GM19240 (cell line): ENCODE data around the gene RAD51B.
A peak's percentile ranks its signal among the peaks of the same experiment; 100 is the strongest.

Experiments used
- DNase-seq: peaks from one replicate; pipeline ENCODE4 v3.0.0; 2011; ENCODE audit warnings: low spot score; ENCODE audit not compliant: insufficient read length

The RAD51B gene

DNA sequence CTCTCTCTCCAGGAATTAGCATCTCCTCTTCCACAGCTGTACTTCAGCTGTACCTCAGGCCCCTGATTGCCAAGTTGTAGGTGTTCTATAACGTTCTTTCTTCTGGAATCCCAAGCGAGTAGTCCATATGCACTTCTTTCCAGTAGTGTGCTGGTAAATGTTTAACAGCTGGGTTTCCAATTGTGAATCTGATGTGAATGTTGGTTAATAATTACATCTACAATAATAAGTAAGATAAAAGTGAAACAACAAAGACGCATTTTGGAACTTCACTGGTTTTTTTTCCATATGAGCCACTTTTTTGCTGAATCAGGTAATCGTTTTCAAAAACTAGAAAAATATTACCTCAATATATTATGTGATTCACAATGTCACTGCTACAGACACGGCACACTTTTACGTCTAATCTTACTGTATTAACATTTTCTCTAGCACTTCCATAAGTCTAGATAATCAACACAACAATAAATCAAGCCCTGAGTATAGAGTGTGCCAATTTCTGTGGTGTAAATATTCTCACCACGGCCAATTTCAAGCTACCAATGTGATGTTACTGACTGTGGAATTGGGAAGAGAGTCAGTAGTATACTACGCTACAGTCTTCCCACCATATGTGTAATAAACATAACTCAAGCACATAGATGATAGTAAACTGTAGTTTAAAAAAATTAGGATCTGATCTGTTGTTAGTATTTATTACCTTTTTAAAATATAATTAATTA is 860.3 kb downstream of the RAD51B start:
- no peak for DNase-seq

GRCh38 chr14:68680541-68681051 is 861.0 kb downstream of the RAD51B start:
- no peak for DNase-seq

DNA sequence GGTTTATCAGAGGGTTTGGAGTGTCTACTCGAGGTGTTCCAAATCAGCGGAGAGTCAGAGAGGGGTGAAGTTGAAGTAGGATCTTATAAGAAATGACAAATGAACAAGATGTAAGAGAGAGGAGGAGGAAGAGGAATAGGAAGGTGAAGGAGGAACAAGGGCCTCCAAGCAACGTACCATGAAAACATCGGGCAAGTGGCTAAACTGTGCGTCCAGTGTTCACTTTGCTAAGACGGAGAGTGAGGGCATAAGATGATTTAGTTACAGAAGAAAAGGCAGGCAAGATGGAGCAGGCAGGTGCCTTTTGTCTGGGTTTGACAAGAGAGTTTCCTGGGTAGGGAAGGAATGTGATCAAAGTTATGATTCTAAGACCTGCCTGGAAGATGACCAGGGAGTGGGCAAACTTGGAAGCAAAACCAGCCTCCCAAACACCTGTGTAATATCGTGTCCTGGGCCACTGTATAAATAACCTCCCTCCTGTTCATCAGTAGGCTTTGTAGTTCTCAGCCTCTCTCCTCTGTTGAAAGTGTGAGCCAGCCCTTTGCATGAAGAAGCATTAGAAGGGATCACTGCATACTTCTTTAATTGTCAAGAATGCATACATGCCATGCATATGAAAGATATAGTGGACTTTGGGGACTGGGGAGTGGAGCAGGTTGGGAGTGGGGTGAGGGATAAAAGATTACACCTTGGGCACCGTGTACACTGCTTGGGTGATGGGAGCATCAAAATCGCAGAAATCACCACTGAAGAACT is 861.9 kb downstream of the RAD51B start:
- DNase-seq: no peak

GRCh38 chr14:68682166-68683103 is 862.9 kb downstream of the RAD51B start:
- DNase-seq: no peak

GRCh38 chr14:68683326-68683725 is 863.7 kb downstream of the RAD51B start:
- DNase-seq: no peak

- DNase-seq: no peak
These were observed 865.2 kb downstream of the RAD51B start for GRCh38 chr14:68684466-68685418.

- peak; percentile 79 for DNase-seq
These were observed 866.0 kb downstream of the RAD51B start for GRCh38 chr14:68685419-68686204.

DNA sequence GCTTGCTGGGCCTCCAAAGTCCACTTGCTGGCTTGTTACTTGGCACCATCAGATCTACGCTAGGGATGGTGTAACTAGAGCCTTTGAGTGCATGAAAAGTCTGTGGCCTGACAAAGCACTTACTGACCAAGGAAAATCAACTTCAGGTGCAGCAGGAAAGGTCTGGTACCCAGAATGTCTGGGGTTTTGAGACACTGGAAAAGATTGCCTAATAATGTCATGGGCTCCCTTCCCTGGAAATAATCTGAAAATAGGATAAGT is 866.6 kb downstream of the RAD51B start:
- no peak for DNase-seq

DNA sequence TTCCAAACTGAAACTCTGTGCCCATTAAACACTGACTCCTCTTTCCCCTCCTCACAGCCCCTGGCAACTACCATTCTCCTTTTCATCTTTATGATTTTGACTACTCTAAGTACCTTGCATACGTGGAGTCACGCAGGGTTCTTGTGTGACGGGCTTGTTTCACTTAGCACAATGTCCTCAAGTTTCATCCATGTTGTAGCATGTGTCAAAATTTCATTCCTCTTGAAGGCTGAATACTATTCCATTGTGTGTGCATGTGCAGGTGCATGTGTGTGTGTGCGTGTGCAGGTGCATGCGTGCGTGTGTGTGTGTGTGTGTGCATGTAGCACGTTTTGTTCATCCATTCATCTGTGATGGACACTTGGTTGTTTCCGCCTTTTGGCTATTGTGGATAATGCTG is 867.1 kb downstream of the RAD51B start:
- no peak for DNase-seq

DNA sequence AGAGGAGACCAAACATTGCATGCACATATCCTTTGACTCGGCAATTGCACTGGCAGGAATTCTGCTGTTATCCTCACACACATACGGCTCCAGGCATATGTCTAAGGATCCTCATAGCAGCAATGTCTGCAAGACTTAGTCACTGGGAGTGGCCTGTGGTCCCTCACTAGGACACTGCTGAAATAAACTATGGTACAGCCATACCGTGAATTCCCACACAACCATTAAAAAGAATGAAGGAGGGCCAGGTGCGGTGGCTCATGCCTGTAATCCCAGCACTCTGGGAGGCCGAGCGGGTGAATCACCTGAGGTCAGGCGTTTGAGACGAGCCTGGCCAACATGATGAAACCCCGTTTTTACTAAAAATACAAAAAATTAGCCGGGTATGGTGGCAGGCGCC is 868.2 kb downstream of the RAD51B start:
- DNase-seq: no peak

DNA sequence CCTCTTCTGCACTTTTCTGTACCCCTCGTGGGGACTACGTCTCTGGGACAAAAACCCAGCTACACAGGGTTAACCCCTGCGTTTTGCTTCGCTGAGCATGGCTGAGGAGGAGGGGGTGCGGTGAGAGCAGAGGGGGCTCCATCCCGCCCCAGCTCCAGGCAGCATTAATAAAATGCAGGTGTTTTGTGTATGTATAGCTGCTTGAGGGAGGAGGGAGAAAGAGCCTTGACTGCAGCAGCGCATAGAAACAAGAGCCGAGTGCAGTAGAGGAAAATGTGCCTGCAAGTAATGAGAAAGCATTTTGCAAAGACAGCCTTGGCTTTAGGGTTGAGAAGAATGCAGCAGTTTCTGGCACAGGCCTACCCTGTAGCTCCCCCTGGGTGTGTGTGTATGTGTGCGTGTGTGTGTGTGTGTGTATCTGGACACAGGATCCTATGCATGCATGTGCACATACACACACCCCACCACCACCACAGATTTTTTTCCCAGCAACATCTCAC is 869.3 kb downstream of the RAD51B start:
- DNase-seq: no peak

GRCh38 chr14:68689511-68689910 is 869.9 kb downstream of the RAD51B start:
- DNase-seq: no peak

- DNase-seq: no peak
These were observed 870.7 kb downstream of the RAD51B start for GRCh38 chr14:68690089-68690958.

- no peak for DNase-seq
These were observed 871.6 kb downstream of the RAD51B start for GRCh38 chr14:68691031-68691791.

DNA sequence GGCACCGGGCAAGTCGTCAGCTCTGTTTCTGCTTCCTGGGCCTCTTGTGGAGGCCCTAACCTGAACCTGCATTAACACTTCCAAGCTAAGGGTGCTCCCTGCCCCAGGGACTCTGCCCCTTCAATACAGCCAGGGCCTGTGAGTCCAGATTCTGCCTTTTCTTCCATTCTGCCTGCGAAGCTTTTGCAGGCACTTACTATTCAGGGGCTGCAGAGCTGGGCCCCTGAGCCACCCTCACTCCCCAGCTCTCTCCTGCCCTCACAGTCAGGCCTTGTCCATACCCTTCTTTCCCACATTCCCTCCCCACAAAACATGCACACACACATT is 872.2 kb downstream of the RAD51B start:
- DNase-seq: no peak

GRCh38 chr14:68692216-68692615 is 872.6 kb downstream of the RAD51B start:
- DNase-seq: no peak

- DNase-seq: no peak
These were observed 873.6 kb downstream of the RAD51B start for GRCh38 chr14:68692916-68693771.
